ENCODE measurements around the gene TFIP11.

The TFIP11 gene

DNA sequence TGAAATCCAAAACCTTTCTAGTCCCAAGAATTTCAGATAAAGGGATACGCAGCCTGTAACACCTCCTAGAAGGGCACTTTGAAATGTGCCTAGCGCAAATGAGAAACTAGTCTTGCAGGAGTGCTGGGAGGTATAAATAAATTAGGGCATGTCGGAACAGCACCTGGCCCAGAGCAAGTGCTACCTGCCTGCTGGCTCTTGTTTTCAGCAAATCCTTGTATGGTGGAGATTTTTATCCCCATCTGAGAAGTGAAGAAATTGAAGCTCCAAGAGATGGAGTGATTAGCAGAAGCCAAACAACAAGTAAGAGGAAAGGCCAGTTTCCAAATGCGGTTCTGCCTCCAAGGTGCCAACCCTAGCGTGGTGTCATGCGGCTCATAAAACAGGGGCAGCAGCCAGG lies 36.7 kb upstream of the TFIP11 start:
- no peak for DNase-seq (ENCODE audit: low read depth)
- H3K4me3 ChIP-seq (ENCODE audit: low read depth, low read length), result no peak overlapping the region
- TF ChIP-seq, protein P1, sequence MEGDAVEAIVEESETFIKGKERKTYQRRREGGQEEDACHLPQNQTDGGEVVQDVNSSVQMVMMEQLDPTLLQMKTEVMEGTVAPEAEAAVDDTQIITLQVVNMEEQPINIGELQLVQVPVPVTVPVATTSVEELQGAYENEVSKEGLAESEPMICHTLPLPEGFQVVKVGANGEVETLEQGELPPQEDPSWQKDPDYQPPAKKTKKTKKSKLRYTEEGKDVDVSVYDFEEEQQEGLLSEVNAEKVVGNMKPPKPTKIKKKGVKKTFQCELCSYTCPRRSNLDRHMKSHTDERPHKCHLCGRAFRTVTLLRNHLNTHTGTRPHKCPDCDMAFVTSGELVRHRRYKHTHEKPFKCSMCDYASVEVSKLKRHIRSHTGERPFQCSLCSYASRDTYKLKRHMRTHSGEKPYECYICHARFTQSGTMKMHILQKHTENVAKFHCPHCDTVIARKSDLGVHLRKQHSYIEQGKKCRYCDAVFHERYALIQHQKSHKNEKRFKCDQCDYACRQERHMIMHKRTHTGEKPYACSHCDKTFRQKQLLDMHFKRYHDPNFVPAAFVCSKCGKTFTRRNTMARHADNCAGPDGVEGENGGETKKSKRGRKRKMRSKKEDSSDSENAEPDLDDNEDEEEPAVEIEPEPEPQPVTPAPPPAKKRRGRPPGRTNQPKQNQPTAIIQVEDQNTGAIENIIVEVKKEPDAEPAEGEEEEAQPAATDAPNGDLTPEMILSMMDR (IDR thresholded peaks at IDR 0.05; ENCODE audit: low read depth, low read length, missing control alignments), result no peak

GRCh38 chr22:26548303-26548702 lies 36.0 kb upstream of the TFIP11 start:
- TF ChIP-seq, protein P1 (IDR thresholded peaks at IDR 0.05; ENCODE audit: low read depth, low read length, missing control alignments), result no peak
- no peak for DNase-seq (ENCODE audit: low read depth)
- H3K4me3 ChIP-seq (ENCODE audit: low read depth, low read length), result no peak overlapping the region

DNA sequence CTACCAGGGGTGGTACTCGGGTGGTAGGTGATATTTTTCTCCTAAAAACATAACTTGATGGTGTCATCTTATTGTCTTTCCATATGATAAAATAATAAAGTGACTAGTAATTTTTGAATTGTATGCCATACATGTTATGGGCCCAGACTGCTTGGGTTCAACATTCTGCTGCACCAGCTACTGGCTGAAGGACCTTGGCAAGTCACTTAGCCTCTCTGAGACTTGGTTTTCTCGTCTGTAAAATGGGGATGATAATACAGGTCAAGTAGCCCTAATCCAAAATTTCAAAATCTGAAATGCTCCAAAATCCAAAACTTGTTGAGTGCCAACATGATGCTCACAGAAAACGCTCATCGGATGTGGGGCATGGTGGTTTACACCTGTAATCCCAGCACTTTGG lies 35.6 kb upstream of the TFIP11 start:
- DNase-seq (ENCODE audit: low read depth), result no peak
- TF ChIP-seq, protein P1 (IDR thresholded peaks at IDR 0.05; ENCODE audit: low read depth, low read length, missing control alignments), result no peak

DNA sequence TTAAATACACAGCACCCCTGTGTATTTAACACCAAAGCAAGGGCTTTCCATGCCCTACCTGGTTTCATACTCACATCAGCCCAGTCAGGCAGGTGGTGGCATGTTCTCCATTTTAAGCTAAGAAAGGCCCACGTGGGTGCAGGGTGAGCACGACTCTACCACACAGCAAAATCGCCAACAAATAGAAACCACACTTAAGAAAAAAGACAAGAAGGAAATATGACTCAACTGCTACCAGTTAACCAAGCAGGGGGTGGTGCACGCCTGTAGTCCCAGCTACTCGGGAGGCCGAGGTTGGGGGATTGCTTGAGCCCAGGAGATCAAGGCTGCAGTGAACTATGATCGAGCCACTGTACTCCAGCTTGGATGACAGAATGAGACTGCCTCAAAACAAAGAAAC lies 35.2 kb upstream of the TFIP11 start:
- H3K4me3 ChIP-seq (ENCODE audit: low read depth, low read length), result no peak overlapping the region
- TF ChIP-seq, protein P1 (IDR thresholded peaks at IDR 0.05; ENCODE audit: low read depth, low read length, missing control alignments), result no peak
- no peak for DNase-seq (ENCODE audit: low read depth)

More for the DNA sequence above, 35.6 kb upstream of the TFIP11 start:
- no peak overlapping the region for H3K4me3 ChIP-seq (ENCODE audit: low read depth, low read length)

GRCh38 chr22:26546282-26546681 lies 34.0 kb upstream of the TFIP11 start:
- no peak overlapping the region for H3K4me3 ChIP-seq (ENCODE audit: low read depth, low read length)
- DNase-seq (ENCODE audit: low read depth), result no peak
- TF ChIP-seq, protein P1 (IDR thresholded peaks at IDR 0.05; ENCODE audit: low read depth, low read length, missing control alignments), result no peak

- no peak for DNase-seq (ENCODE audit: low read depth)
- TF ChIP-seq, protein P1 (IDR thresholded peaks at IDR 0.05; ENCODE audit: low read depth, low read length, missing control alignments), result no peak
- H3K4me3 ChIP-seq (ENCODE audit: low read depth, low read length), result no peak overlapping the region
Measured at GRCh38 chr22:26545827-26546226, 33.6 kb upstream of the TFIP11 start.

DNA sequence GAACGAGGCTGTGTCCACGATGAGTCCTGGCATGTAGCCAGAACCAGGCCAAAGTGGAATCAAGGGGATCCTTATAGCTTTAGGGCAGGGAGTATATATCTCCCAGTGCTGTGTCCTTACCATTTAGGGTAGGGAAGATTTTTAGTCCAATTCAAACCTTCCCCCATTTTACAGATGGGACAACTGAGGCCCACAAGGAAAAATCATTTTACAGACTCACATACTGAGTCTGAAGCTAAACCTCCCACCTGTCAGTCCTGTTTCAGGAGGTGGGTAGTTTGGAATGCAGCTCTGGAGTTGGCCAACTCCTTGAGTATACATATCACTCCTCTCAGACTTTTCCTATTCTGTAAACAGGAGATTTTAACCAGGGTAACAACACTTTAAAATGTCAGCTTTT lies 33.1 kb upstream of the TFIP11 start:
- no peak for DNase-seq (ENCODE audit: low read depth)
- TF ChIP-seq, protein P1 (IDR thresholded peaks at IDR 0.05; ENCODE audit: low read depth, low read length, missing control alignments), result no peak
- H3K4me3 ChIP-seq (ENCODE audit: low read depth, low read length), result no peak overlapping the region

Data from GM12864 (cell line).